Activated T-cell treated with anti-CD3 and anti-CD28 coated beads, Interleukin-2, amount 50 U/mL, for 24 hours (primary cell): Measurements from ENCODE around the gene PWP2.
A peak's percentile ranks its signal among the peaks of the same experiment; 100 is the strongest.
"Not testable (repeated sequence)": the region's sequence is repeated elsewhere in the genome, so short reads cannot be mapped to it uniquely, and the experiment has no call there.

ENCODE experiments used
- DNase-seq: peaks from one replicate; pipeline ENCODE4 v3.0.0-alpha.2; 2020
- H3K27ac Mint-ChIP-seq: 2 replicates; pipeline ENCODE4 v1.8.0; 2020; ENCODE audit warnings: mild to moderate bottlenecking, mixed read lengths
- H3K27me3 Mint-ChIP-seq: 2 replicates; pipeline ENCODE4 v1.8.0; 2020; ENCODE audit warnings: mixed read lengths
- H3K36me3 Mint-ChIP-seq: 2 replicates; pipeline ENCODE4 v1.8.0; 2020; ENCODE audit warnings: low read depth, mixed read lengths
- H3K4me1 Mint-ChIP-seq: 2 replicates; pipeline ENCODE4 v1.8.0; 2020; ENCODE audit warnings: low read depth, mixed read lengths
- H3K4me3 Mint-ChIP-seq: 2 replicates; pipeline ENCODE4 v1.8.0; 2020; ENCODE audit warnings: mild to moderate bottlenecking, moderate library complexity, mixed read lengths
- H3K9me3 Mint-ChIP-seq: 2 replicates; pipeline ENCODE4 v1.8.0; 2020; ENCODE audit warnings: mixed read lengths

Gene PWP2

DNA sequence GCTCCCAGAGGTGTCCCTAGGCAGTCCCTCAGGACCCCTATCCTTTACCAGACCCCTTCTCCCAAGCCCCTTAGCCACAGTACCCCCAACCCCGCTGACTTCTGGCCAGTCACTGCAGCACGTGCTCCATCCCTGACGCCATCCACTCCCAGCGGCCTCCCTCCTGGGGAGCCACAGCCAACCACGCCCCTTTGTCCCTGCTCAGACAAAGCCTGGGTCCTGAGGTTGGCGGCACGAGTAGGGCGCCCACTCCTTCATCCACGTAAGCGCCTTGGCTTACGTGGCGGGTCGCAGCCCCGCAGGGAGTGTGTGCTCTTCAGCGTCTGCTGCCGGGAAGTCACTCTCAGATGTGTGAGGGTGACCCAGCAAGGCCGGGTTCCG, 33.3 kb downstream of the PWP2 start:
- H3K9me3 Mint-ChIP-seq, H3K27me3 Mint-ChIP-seq, H3K4me1 Mint-ChIP-seq, H3K4me3 Mint-ChIP-seq, H3K36me3 Mint-ChIP-seq, DNase-seq, H3K27ac Mint-ChIP-seq: not testable (repeated sequence)

DNA sequence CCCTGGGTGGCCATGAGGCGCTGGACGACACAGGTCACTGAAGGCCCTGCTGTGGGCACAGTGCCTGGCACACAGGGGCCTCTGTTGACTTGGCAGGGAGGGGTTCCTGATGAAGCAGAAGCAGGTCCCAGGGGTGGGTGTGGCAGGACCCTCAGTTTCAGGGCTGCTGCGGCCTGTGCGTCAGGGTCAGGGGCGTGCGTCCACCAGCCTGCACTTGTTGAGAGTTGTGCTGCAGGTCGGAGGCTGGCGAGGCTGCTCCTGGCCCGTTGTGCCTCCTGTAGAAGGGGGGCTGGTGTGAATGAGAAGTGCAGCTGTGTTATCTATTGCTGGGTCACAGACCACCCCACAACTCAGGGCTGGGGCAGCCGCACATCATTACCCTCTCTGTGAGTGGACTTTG, 35.3 kb downstream of the PWP2 start:
- not testable (repeated sequence) for H3K4me1 Mint-ChIP-seq, H3K27ac Mint-ChIP-seq, H3K9me3 Mint-ChIP-seq, H3K27me3 Mint-ChIP-seq, H3K4me3 Mint-ChIP-seq, H3K36me3 Mint-ChIP-seq
- peak; percentile 38 for DNase-seq

GRCh38 chr21:44143380-44143779, 36.2 kb downstream of the PWP2 start:
- H3K4me3 Mint-ChIP-seq, H3K4me1 Mint-ChIP-seq, H3K36me3 Mint-ChIP-seq, H3K27me3 Mint-ChIP-seq, H3K9me3 Mint-ChIP-seq, H3K27ac Mint-ChIP-seq: not testable (repeated sequence)
- peak; percentile 60 for DNase-seq

DNA sequence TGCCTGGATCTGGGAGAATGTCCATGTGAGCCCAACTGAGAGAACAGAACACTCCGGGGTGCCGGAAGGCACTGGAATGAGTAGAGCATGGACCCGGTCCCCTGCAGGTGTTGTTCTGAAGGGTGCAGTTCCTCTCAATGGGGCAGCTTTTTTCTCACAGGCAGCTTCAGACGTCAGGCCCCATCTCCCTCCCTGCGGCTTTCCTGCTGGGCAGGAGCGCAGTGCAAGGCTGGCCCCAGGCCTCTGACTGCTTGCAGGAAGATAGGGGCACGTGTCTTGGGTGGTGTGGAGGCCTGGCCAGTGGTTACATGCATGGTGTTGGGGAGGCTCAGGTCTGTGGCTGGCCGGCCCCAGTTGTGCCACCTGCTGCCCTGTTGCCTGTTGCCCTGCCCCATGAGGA, 36.8 kb downstream of the PWP2 start:
- H3K4me1 Mint-ChIP-seq, H3K27ac Mint-ChIP-seq, H3K27me3 Mint-ChIP-seq, H3K4me3 Mint-ChIP-seq, H3K9me3 Mint-ChIP-seq, H3K36me3 Mint-ChIP-seq: not testable (repeated sequence)
- DNase-seq, result peak; percentile 47

- not testable (repeated sequence) for H3K36me3 Mint-ChIP-seq, H3K27me3 Mint-ChIP-seq, H3K4me3 Mint-ChIP-seq, H3K4me1 Mint-ChIP-seq, H3K27ac Mint-ChIP-seq, H3K9me3 Mint-ChIP-seq
- DNase-seq, result peak; percentile 30
Observed at GRCh38 chr21:44144784-44145602, 37.8 kb downstream of the PWP2 start.

DNA sequence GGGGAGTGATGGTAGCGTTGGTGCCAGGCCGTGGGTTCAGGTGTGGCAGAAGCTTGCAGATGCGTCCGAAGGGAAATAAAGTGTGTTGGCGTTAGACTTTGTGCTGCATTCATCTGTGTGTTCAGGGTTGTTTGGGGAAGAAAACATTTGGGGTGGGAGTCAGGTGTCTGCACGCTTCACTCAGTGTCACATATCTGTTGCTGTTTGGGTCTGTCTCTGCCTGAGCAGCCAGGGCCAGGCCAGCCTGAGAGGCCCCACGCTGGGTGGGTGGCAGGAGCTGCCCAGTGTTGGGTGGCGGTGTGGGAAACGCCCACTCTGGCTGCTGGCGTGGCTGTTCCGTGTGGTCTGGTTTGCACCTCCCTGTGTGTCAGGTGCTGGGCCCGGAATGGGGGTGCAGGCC, 38.4 kb downstream of the PWP2 start:
- H3K27me3 Mint-ChIP-seq, H3K4me1 Mint-ChIP-seq, H3K4me3 Mint-ChIP-seq, H3K9me3 Mint-ChIP-seq, H3K36me3 Mint-ChIP-seq, H3K27ac Mint-ChIP-seq: not testable (repeated sequence)
- peak; percentile 30 for DNase-seq

DNA sequence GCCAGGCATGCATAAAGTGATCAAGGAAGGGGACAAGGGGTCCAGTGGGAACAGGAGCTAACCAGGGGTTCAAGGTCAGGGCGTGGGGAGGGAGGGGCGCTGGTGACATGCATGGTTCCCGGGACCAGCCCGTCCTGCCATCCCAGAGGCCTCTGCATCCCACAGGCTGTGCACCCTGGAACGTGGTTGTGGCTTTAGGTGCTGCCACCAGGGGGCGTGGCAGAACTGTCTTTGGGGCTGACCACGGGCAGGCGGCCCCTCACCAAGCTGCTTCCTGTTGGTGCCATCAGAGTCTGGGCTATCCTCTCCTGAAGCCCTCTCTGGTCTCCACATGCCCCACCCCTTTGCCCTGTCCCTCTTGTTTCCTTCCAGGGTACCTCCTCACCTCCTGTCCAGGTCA, 39.9 kb downstream of the PWP2 start:
- H3K27ac Mint-ChIP-seq, H3K4me3 Mint-ChIP-seq, H3K27me3 Mint-ChIP-seq: not testable (repeated sequence)

GRCh38 chr21:44150255-44150654, 43.1 kb downstream of the PWP2 start:
- not testable (repeated sequence) for H3K36me3 Mint-ChIP-seq, H3K27ac Mint-ChIP-seq, H3K4me3 Mint-ChIP-seq, H3K4me1 Mint-ChIP-seq, H3K27me3 Mint-ChIP-seq, H3K9me3 Mint-ChIP-seq
- DNase-seq, result peak; percentile 26

More for the DNA sequence above, 39.9 kb downstream of the PWP2 start:
- peak; percentile 39 for DNase-seq
- H3K9me3 Mint-ChIP-seq, H3K36me3 Mint-ChIP-seq, H3K4me1 Mint-ChIP-seq: not testable (repeated sequence)

GRCh38 chr21:44153214-44153888, 46.2 kb downstream of the PWP2 start:
- not testable (repeated sequence) for H3K36me3 Mint-ChIP-seq, H3K9me3 Mint-ChIP-seq, H3K27me3 Mint-ChIP-seq, H3K4me1 Mint-ChIP-seq, H3K27ac Mint-ChIP-seq, H3K4me3 Mint-ChIP-seq
- DNase-seq, result peak; percentile 61

- H3K4me1 Mint-ChIP-seq, H3K27ac Mint-ChIP-seq, H3K36me3 Mint-ChIP-seq, H3K4me3 Mint-ChIP-seq, H3K9me3 Mint-ChIP-seq, H3K27me3 Mint-ChIP-seq: not testable (repeated sequence)
- DNase-seq, result peak; percentile 70
Observed at GRCh38 chr21:44153889-44154228, 46.7 kb downstream of the PWP2 start.

DNA sequence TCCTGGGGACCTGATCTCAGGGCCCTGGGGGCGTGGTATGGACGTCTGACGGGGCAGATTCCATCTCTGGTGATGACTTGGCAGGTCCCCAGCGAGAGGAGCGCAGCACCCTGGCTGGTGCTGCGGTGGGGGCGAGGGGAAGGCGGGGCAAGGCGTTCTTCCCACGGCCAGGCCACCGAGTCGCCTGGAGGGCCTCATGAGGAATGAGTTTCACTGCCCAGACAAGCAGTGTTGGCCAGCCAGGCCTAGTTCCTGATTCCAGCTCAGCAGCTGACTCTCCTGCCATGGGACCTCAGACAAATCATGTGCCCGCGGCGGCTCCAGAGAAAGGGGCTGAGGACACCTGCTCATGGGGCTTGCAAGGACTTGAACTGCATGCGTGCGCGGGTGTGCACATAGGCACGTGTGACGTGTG, 47.6 kb downstream of the PWP2 start:
- H3K36me3 Mint-ChIP-seq, H3K27me3 Mint-ChIP-seq, DNase-seq, H3K9me3 Mint-ChIP-seq, H3K4me3 Mint-ChIP-seq, H3K27ac Mint-ChIP-seq, H3K4me1 Mint-ChIP-seq: not testable (repeated sequence)

GRCh38 chr21:44155231-44155993, 48.2 kb downstream of the PWP2 start:
- not testable (repeated sequence) for H3K27me3 Mint-ChIP-seq, H3K4me3 Mint-ChIP-seq, H3K9me3 Mint-ChIP-seq, H3K4me1 Mint-ChIP-seq, H3K27ac Mint-ChIP-seq, H3K36me3 Mint-ChIP-seq
- DNase-seq, result peak; percentile 69

DNA sequence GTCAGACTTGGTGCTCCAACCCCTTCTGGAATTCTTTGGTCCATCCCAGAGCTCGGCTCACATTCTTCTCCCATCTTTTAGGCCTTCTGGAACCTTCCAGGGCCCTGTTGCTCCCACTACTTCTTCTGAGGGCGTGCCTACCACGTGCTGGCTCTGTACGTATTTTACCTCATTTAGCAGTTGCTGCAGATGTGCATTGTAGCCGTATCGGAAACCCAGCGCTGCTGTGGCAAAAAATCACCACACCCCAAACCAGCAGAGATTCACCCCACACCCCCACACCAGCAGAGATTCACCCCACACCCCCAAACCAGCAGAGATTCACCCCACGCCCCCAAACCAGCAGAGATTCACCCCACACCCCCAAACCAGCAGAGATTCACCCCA, 48.8 kb downstream of the PWP2 start:
- not testable (repeated sequence) for H3K4me1 Mint-ChIP-seq, H3K9me3 Mint-ChIP-seq, H3K27me3 Mint-ChIP-seq, DNase-seq, H3K36me3 Mint-ChIP-seq, H3K4me3 Mint-ChIP-seq, H3K27ac Mint-ChIP-seq

DNA sequence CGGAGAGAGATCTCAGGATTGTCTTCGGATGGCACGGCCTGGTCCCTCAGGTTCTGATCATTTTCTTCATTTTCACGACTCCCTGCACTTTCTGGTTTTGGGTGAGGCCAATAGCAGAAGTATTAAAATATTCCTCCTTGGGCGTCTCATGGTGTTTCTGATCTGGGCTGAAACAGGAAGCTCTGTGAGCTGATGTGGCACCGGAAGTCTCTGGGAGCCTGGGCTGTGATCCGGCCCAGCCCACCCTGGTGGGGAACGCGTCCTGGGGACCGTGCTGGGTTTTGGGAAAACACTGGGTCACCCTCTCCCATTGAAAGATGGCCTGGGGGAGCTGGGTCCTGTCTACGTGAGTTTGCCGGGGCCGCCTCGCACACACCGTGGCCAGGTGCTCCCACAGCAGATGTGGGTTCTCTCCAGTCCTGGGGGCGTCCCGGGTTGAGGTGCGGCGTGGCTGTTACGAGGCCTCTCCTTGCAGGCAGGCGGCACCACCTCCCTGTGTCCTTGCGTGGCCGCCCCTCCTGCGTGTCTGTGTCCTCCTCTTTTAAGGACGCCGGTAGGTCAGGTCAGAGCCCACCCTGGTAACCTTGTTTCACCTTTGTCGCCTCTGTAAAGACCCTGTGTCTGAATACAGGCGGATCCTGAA, 50.4 kb downstream of the PWP2 start:
- H3K36me3 Mint-ChIP-seq, H3K27me3 Mint-ChIP-seq, H3K4me1 Mint-ChIP-seq, H3K9me3 Mint-ChIP-seq: not testable (repeated sequence)
- H3K27ac Mint-ChIP-seq, result peak overlapping the region; percentile 95
- H3K4me3 Mint-ChIP-seq, result peak overlapping the region; percentile 81
- peak; percentile 60 for DNase-seq

- peak overlapping the region; percentile 81 for H3K4me3 Mint-ChIP-seq
- H3K9me3 Mint-ChIP-seq, H3K36me3 Mint-ChIP-seq, H3K27me3 Mint-ChIP-seq, H3K4me1 Mint-ChIP-seq: not testable (repeated sequence)
- peak; percentile 53 for DNase-seq
- H3K27ac Mint-ChIP-seq, result peak overlapping the region; percentile 95
Observed at GRCh38 chr21:44158082-44158468, 50.9 kb downstream of the PWP2 start.
